ENCODE data around the gene ADAR.

ADAR gene

GRCh38 chr1:154616659-154617345 lies 8.8 kb upstream of the ADAR start:
- no peak overlapping the region for H3K27ac ChIP-seq
- ChIA-PET CTCF (no interaction called here), POLR2A (ENCODE audit: low non-redundant PET) (no interaction called here)
- no peak for TF ChIP-seq CTCF (conservative IDR thresholded peaks at IDR 0.05; ENCODE audit: low read depth)
- no peak for DNase-seq (ENCODE audit: low spot score)

- CTCF ChIA-PET = no interaction called here
- TF ChIP-seq CTCF (conservative IDR thresholded peaks at IDR 0.05; ENCODE audit: low read depth) = no peak
- no peak for DNase-seq (ENCODE audit: low spot score)
- POLR2A ChIA-PET (ENCODE audit: low non-redundant PET) = no interaction called here
- no peak overlapping the region for H3K27ac ChIP-seq
Measured at GRCh38 chr1:154615411-154615810, 7.4 kb upstream of the ADAR start.

- DNase-seq (ENCODE audit: low spot score) = no peak
- TF ChIP-seq CTCF (conservative IDR thresholded peaks at IDR 0.05; ENCODE audit: low read depth) = no peak
- POLR2A ChIA-PET (ENCODE audit: low non-redundant PET) = no interaction called here
- H3K27ac ChIP-seq = no peak overlapping the region
- CTCF ChIA-PET = no interaction called here
Measured at GRCh38 chr1:154614901-154615300, 6.9 kb upstream of the ADAR start.

- no peak for TF ChIP-seq CTCF (conservative IDR thresholded peaks at IDR 0.05; ENCODE audit: low read depth)
- no peak overlapping the region for H3K27ac ChIP-seq
- ChIA-PET CTCF (no interaction called here), POLR2A (ENCODE audit: low non-redundant PET) (no interaction called here)
- no peak for DNase-seq (ENCODE audit: low spot score)
Measured at GRCh38 chr1:154614247-154614646, 6.3 kb upstream of the ADAR start.

GRCh38 chr1:154611150-154611862 lies 3.3 kb upstream of the ADAR start:
- POLR2A ChIA-PET (ENCODE audit: low non-redundant PET) = no interaction called here
- CTCF ChIA-PET = interaction anchor here (0.7 kb wide), 1 partner anchor 59 kb away, joined by 3 read pairs; no protein-coding TSS in a partner anchor
- no peak overlapping the region for H3K27ac ChIP-seq
- DNase-seq (ENCODE audit: low spot score) = no peak
- no peak for TF ChIP-seq CTCF (conservative IDR thresholded peaks at IDR 0.05; ENCODE audit: low read depth)

- no peak for TF ChIP-seq CTCF (conservative IDR thresholded peaks at IDR 0.05; ENCODE audit: low read depth)
- CTCF ChIA-PET = no interaction called here
- peak; percentile 23 for DNase-seq (ENCODE audit: low spot score)
- H3K27ac ChIP-seq = peak overlapping the region; percentile 61
- POLR2A ChIA-PET (ENCODE audit: low non-redundant PET) = no interaction called here
Measured at GRCh38 chr1:154609398-154610380, 1.7 kb upstream of the ADAR start.
